ENCODE results near the gene TRPM6. TPM values are rescaled to one million over a fixed set of nuclear protein-coding genes. Genes with fewer than 3 reads are reported as not detected.
A peak's percentile ranks its signal among the peaks of the same experiment; 100 is the strongest.

TRPM6 gene
- total RNA-seq, 1 experiment from 2014 or later = 1.5 TPM

DNA sequence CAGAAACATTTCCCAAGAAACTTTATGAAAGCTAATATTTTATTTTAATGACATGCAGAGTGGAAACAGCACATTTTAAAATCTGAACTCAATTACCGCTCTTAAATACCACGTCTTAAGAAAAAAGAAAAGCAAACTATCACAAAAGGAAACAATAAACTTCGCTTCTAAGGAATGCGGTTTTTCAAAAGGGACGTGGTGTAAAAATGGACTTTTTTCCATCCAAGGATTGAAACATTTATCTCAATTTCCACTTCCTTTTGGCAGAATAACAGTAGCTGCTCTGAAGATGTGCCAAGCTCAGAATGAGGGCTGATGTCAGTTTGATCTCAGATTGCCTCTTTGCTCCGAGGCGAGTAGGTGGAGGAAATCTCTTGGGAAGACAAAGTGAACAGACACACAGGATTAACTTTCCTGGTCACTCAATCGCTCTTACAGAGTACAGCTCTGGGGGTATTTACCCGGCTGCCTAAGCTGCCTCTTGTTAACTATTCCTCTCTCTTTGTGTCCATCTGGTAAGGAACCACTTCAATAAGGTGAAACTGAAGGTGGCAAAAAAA, 158.5 kb downstream of the TRPM6 start:
- Histone ChIP-seq H3K9me3 (replicated peaks) (no peaks in the 10 kb centered on the region), H3K36me3 (no peaks in the 10 kb centered on the region), H3K4me3 (no peak overlapping the region), H3K27ac (no peak overlapping the region), H3K27me3 (no peaks in the 10 kb centered on the region), H3K4me1 (no peaks in the 10 kb centered on the region)
- DNase-seq = no peak

DNA sequence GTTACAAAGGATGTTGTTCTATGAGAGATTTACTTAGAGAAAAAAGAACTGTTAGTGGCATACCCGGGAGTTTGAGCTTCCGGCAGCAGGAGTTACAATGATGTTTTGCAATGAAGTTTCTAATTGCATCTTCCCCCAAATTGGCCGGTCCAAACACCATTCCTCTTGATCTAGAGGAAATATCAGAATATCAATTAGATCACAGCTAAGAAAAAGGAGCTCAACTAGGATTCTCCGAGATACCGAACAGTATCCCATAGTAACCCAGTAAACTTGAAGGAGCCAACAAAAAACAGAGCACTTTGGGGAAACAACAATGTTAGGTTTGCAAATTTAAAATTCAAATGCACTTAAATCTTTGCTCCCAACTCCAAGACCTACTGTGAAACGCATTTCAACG, 159.5 kb downstream of the TRPM6 start:
- Histone ChIP-seq H3K4me3 (no peak overlapping the region), H3K9me3 (replicated peaks) (no peaks in the 10 kb centered on the region), H3K36me3 (no peaks in the 10 kb centered on the region), H3K4me1 (no peaks in the 10 kb centered on the region), H3K27me3 (no peaks in the 10 kb centered on the region), H3K27ac (no peak overlapping the region)
- DNase-seq = no peak

DNA sequence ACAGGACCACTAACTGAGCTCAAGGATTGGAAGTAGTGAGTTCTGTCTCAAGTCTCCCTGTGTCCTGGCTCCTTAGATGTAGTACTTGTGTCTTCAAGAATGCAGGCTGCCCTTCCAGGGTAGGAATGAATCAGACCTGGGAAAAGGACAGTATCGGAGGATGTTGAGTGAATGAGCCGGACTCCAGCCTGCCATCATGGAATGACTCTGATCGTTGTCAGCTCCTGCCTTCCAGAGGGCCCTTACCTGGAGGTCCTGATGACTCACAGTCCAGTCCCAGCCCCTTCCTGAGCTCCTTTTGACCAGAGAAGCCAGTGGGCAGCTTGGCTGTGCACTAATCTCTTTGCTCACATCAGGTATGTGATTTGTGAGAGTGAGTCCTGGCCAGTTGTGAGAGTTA, 161.1 kb downstream of the TRPM6 start:
- Histone ChIP-seq H3K4me1 (no peaks in the 10 kb centered on the region; the same call in 1 of the 2 replicates), H3K27me3 (no peaks in the 10 kb centered on the region), H3K9me3 (replicated peaks) (no peaks in the 10 kb centered on the region), H3K4me3 (no peak overlapping the region), H3K36me3 (no peaks in the 10 kb centered on the region), H3K27ac (no peak overlapping the region)
- no peak for DNase-seq

DNA sequence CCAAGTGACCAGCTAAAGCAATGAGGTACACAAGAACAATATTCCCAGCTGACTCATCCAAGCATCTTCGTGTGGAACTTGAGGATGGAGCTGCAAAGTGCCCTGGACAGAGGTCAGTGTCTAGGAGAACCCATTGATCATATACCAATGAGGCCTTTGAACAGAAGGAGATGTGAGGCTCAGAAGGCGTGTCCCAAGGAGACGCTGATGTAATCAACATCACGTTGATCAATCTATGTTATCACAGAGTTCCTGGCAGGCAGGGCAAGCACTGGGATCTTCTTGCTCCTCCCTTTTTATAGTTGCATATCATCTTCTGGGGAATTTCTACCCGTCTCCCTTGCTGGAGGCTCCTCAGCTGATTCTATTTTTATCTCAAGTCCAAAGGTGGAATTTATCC, 163.4 kb downstream of the TRPM6 start:
- DNase-seq = no peak
- H3K36me3 ChIP-seq = no peaks in the 10 kb centered on the region
- H3K27me3 ChIP-seq = no peaks in the 10 kb centered on the region; the same call in 1 of the 2 replicates
- H3K9me3 ChIP-seq (replicated peaks) = no peaks in the 10 kb centered on the region
- H3K4me3 ChIP-seq = no peak overlapping the region
- no peak overlapping the region for H3K27ac ChIP-seq
- H3K4me1 ChIP-seq = no peaks in the 10 kb centered on the region; the same call in 1 of the 2 replicates

DNA sequence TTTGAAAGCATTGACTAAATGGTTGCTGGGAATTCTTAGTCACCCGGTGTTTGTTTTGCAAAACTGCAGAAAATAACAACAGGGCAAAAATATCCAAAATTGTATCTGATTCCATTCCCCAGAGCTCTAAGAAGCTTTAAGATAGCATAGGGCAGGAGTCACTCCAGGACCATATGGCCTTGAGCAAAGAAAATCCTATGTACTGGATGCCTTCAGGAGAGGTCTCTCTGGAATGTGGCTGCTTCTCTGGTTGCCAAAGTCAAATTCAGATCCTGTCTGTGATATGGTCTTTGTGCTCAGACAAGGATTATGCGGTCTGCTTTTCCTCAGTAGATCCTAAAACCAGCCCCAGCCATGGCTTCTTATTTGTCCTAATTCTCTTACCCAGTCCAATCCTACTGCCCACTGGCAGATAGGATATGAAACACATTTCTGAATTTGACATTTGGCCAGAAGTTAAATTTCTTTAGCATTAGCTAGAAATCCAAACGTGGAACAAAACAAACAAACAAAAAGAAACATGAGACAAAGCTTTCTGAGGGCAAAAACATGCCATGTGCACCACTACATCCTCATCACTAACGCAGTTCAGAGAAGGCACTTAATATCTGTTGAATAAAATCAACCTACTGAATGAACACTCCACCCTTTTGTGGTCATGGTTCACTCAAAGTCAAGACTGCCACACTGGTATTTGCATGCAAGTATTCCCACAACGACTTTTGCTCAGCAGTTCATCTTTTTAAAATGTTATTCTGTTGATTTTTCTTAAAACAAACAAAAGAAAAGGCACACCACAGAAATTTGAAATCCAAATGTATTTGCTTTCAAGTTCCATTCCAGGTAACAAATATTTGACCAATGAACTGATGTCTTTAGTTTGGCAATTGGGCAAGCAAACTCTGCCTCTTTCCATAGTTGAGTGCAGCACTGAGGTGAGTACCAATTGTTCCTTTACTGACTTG, 165.7 kb downstream of the TRPM6 start:
- no peak overlapping the region for H3K4me3 ChIP-seq
- peaks cover 3% of the 10 kb centered on the region for H3K27me3 ChIP-seq
- DNase-seq = peak in 1 of 2 experiments; percentile 6
- no peaks in the 10 kb centered on the region; the same call in 1 of the 2 replicates for H3K4me1 ChIP-seq
- no peaks in the 10 kb centered on the region for H3K36me3 ChIP-seq
- no peaks in the 10 kb centered on the region for H3K9me3 ChIP-seq (replicated peaks)
- no peak overlapping the region for H3K27ac ChIP-seq

DNA sequence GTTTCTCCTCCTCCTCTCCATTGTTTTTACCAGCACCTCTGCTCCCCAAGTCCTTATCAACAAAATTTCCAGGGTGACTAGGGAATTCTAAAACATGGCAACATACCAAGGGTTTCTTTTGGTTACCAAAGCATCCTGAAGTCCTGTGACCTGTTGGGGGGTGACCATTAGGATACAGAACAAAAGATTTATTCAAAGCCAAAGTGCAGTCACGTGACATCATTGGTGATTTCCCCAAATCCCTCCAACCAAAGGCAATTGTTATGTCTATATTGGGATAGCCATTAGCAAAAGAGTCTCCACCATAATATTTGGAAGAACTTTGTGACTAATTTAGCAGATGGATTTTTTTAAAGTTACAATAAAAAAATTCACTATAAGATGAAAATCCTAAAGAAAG, 168.4 kb downstream of the TRPM6 start:
- no peaks in the 10 kb centered on the region; the same call in 1 of the 2 replicates for H3K4me1 ChIP-seq
- no peak for DNase-seq
- H3K9me3 ChIP-seq (replicated peaks) = no peaks in the 10 kb centered on the region
- no peak overlapping the region for H3K27ac ChIP-seq
- no peaks in the 10 kb centered on the region for H3K36me3 ChIP-seq
- peaks cover 3% of the 10 kb centered on the region for H3K27me3 ChIP-seq
- no peak overlapping the region for H3K4me3 ChIP-seq

DNA sequence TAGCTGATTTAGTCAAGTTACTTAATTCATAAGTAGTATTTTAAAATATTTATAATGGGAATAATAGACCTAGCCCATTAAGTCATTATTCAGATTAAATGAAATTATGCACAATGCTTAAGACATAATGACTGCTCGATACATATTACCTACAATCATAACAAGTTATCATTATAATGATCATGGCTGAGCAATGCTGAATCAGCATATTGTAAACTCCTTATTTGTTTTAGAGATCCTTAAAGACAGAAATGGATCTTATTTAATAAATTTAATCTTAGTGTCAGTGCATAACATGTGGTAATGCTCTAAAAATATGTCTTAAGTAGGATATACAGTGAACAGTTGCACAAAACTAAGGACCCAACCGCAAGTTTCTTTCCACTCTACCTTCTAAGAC, 169.0 kb downstream of the TRPM6 start:
- peaks cover 3% of the 10 kb centered on the region for H3K27me3 ChIP-seq

DNA sequence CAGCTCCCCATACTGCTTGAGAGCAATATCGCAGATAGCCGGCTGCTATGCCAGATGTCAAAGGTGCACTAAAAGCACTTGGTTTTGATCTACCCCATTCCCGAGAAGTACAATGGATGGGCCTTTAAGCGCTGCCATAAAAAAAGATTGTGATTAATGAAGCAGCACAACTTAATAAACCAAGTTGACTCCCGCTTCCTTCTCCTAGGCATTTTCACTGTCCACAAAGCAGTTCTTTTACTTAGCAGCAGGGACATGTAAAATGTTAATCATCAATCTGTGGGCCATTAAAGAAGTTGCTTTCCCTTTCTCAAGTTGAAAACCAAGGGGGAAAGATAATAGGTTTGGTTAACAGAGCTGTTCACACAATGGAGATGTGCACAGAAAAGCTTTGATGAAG, 176.4 kb downstream of the TRPM6 start:
- Histone ChIP-seq H3K9me3 (replicated peaks) (no peaks in the 10 kb centered on the region), H3K27me3 (no peaks in the 10 kb centered on the region; the same call in 1 of the 2 replicates), H3K4me3 (no peak overlapping the region), H3K27ac (no peak overlapping the region), H3K4me1 (no peaks in the 10 kb centered on the region), H3K36me3 (no peaks in the 10 kb centered on the region)
- no peak for DNase-seq

More for the DNA sequence above, 169.0 kb downstream of the TRPM6 start:
- Histone ChIP-seq H3K4me1 (no peaks in the 10 kb centered on the region; the same call in 1 of the 2 replicates), H3K27ac (no peak overlapping the region), H3K36me3 (no peaks in the 10 kb centered on the region), H3K9me3 (replicated peaks) (no peaks in the 10 kb centered on the region), H3K4me3 (no peak overlapping the region)
- DNase-seq = no peak

DNA sequence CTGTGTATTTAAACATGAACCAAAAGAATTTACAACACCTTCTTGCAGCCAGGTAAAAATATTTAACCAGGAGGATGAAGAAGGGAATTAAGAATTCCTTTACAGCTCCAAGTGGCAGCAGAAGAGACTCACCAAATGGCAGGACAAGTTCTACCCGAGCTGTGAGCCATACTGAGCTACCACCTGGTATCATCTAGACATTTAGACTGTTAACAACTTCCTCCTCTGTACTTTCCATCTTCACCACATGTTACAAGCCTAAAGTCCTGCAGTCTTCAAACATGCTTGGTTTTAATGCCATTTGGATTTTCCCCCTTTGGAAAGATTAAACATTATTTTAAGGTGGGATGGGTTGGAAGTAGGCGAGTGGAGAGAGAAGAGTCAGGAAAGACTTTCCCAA, 190.2 kb downstream of the TRPM6 start:
- Histone ChIP-seq H3K27ac (no peak overlapping the region), H3K9me3 (replicated peaks) (no peaks in the 10 kb centered on the region), H3K4me1 (no peaks in the 10 kb centered on the region), H3K27me3 (no peaks in the 10 kb centered on the region), H3K36me3 (no peaks in the 10 kb centered on the region), H3K4me3 (no peak overlapping the region)
- no peak for DNase-seq

DNA sequence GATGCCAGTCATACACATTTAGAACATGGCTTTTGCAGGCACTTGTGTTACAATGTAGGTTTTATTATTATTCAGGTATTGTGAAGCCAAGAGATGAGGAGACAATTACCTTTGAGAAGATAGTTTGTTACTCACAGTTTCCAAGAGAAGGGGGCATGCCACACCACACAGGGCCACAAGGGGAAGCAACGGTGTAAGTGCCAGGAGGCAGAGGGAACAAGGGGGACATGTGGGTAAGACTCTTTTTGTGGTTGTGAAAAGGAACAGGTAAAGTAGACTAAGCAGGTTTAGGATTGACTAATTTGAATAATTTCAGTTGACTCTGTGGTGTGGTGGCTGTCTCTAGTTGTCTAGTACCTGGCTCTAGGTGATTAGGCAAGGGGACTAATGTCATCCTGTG, 191.2 kb downstream of the TRPM6 start:
- no peaks in the 10 kb centered on the region for H3K4me1 ChIP-seq
- DNase-seq = no peak
- no peaks in the 10 kb centered on the region for H3K36me3 ChIP-seq
- peaks cover 6% of the 10 kb centered on the region; the same call in 1 of the 2 replicates for H3K27me3 ChIP-seq
- no peak overlapping the region for H3K4me3 ChIP-seq
- no peak overlapping the region for H3K27ac ChIP-seq
- no peaks in the 10 kb centered on the region for H3K9me3 ChIP-seq (replicated peaks)

DNA sequence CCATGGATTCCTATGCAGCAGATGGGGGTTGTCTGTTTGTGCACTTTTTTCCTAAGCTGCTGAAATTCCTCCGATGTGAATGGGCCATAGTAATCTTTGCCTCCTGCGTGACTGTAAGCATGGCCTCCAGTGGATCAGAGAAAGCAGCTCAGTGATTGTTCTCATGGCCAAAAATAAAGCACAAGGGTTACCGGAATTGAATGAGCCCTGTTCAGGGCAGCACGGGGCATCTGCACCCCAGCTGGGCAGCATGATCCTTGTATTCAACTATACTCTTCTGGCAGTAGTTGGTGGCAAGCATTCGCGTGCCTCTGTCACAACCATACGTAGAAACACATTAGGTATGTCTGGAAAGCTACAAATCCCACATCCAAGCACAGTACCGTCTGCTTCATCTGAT, 196.7 kb downstream of the TRPM6 start:
- Histone ChIP-seq H3K4me1 (no peaks in the 10 kb centered on the region), H3K9me3 (replicated peaks) (no peaks in the 10 kb centered on the region), H3K27me3 (peaks cover 26% of the 10 kb centered on the region; the same call in 1 of the 2 replicates), H3K36me3 (no peaks in the 10 kb centered on the region), H3K4me3 (no peak overlapping the region), H3K27ac (no peak overlapping the region)
- no peak for DNase-seq

DNA sequence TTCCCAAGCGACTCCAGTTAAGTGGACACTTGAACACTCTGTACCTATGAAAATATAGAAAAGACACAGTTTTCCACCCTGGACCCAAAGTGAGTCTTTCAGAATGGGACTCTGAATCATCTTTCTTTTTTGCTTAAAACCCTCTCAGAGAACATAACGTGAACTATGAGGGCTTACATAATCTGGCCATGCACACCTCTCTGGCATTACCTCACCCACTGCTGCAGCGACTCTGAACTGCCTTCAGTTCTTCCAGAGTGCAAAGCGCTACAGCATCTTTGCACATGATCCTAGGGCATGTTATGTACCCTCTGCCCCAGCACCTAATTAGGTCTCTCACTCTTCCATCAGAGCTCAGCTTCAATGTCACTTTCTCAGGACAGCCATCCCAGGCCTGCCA, 204.4 kb downstream of the TRPM6 start:
- H3K4me3 ChIP-seq = no peak overlapping the region
- H3K36me3 ChIP-seq = no peaks in the 10 kb centered on the region
- no peak overlapping the region for H3K27ac ChIP-seq
- no peaks in the 10 kb centered on the region for H3K9me3 ChIP-seq (replicated peaks)
- DNase-seq = no peak
- H3K27me3 ChIP-seq = peaks cover 13% of the 10 kb centered on the region; the same call in 1 of the 2 replicates
- H3K4me1 ChIP-seq = no peaks in the 10 kb centered on the region

DNA sequence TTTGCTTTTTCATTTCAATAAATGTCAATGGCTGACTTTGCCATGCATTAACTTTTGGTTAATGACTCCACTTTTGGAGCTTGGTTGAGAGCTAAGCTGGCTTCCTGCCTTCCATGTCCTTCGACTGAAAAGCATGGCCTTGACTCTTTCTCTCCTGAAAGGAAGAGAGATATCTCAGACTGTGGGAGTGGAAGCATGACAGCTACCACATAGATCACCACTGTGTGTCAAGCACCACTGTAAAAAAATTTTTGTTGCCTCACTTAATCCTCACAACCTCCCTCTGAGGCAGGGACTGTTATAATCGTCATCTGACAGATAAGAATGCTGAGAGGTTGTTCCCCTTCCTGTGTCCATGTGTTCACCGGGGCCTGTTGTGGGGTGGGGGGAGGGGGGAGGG, 205.8 kb downstream of the TRPM6 start:
- Histone ChIP-seq H3K27ac (no peak overlapping the region), H3K9me3 (replicated peaks) (no peaks in the 10 kb centered on the region), H3K27me3 (peaks cover 13% of the 10 kb centered on the region; the same call in 1 of the 2 replicates), H3K4me1 (no peaks in the 10 kb centered on the region), H3K36me3 (no peaks in the 10 kb centered on the region), H3K4me3 (no peak overlapping the region)
- DNase-seq = no peak

DNA sequence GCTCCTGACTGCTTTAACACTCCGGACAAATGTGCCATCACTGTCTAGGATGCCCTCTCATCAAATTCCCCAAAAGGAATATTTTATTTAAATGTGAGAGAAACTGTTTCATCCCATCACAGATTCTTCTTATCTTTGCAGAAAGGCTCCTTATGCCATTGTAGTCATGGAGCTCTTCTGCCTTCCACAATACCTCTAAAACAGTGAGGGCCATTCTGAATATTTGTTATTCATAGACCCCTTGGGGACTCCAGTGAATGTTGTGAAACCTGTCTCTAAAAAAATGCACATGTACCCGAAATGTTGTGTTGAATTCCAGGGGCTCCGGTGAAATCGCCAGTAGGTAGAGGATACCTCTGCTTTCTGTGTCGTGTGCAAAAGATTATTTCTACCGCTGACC, 213.6 kb downstream of the TRPM6 start:
- Histone ChIP-seq H3K4me3 (no peak overlapping the region), H3K27me3 (peaks cover 20% of the 10 kb centered on the region), H3K4me1 (no peaks in the 10 kb centered on the region), H3K36me3 (no peaks in the 10 kb centered on the region), H3K27ac (no peak overlapping the region), H3K9me3 (replicated peaks) (no peaks in the 10 kb centered on the region)
- no peak for DNase-seq
